Measurements from ENCODE around the gene P3H4.
"Not testable (repeated sequence)": the region's sequence is repeated elsewhere in the genome, so short reads cannot be mapped to it uniquely, and the experiment has no call there.

The P3H4 gene

DNA sequence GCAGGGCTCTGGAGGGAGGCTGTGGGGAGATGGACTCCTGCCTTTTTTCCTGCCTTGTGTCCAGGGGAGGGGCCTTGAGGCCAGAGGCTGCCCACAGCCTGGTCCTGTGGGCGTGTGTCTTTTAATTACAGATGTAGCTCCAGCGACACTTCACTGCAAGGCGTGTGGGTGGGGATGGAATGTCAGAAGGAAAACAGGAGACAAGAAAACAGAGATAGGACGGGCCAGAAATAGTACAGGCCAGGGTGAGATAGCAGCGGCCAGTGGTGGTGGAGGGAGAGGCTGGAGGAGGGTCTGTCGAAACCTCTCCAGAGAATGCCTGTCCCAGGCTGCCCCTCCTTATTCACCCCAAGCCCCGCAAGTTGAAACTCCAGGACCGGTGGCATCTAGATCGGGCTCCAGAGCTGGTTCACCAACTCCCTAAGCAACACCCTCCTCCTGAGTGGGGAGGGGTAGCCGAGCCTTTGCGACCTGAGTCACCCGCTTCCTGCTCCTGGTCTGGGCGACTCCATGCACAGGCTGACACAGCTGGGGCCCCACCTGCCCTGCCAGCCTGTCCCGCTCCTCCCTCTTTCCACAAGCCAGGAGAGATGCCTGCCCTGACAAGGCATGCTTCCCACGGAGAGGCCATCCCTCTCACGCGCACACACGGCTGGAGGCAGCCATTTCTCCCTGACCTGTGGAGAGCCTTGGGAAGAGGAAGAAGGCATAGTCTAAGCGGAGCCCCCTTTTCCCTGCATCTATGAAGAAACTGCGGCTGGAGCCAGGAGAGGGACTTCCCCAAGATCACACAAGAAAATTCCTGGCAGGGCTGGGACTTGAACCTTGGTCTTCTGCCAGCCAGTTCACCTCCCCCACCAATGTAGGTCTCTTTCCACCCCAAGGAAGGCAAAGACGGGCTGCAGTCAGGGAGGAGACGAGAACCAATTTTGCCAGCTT lies 18.6 kb downstream of the P3H4 start:
- DNase-seq, result no peak

DNA sequence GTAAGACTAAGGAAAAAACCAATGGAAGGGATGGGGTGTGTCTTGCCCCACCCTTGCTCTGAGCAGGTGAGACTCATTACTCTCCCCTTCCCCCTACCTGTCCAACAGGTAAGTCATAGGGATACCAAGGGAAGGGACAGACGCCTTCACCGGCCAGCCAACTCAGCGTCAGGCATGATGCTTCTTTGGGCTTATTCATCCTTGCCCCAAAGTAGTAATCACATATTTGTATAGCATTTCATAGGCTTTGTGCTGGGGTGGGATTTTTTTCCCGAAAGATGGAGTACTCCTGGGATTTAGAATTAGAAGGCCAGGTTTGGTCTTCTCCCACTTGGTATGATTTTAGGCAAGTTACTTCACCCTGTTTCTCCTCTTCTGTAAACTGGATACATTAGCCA lies 24.7 kb downstream of the P3H4 start:
- DNase-seq, result no peak

DNA sequence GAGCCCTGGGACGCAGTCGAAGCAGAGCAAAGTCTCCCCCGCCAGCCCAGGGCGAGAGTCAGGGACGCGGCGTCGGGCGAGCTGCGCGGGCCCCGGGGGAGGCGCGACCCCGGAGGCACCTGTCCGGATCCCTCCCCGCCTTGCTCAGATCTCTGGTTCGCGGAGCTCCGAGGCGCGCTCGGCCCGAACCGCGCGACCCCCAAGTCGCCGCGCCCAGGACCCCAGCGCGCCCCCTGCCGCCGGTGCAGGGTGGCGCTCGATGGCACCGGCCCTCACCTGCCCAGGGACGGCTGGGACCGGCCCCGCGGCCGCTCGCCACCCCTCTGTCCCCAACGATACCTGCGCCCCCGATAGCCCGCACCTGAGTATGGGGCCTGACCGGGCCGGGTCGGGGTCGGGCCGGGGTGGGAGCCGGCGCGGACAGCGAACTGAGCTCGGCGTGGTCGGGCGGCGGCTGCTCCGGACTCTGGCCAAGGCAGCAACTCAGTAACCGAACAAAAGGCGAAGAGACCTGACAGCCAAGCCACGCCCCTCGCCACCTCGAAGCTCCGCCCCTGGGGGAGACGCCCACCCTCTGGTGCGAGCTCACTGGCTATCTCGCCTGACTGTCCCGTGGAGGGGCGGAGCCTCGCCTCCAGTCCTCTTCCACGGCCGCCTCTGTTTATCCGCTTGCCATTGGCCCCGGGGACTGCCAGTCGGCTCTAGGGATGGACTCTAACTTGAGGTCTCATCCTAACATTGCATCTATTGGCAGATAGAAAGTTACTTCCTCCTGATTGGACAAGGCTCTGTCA lies 25.3 kb downstream of the P3H4 start, which contains the start of gene JUP:
JUP (minus strand) TSS at position 485 of the 794 bp plus-strand sequence. CDS start 14,857 bp downstream, outside the sequence.
- no peak for DNase-seq

DNA sequence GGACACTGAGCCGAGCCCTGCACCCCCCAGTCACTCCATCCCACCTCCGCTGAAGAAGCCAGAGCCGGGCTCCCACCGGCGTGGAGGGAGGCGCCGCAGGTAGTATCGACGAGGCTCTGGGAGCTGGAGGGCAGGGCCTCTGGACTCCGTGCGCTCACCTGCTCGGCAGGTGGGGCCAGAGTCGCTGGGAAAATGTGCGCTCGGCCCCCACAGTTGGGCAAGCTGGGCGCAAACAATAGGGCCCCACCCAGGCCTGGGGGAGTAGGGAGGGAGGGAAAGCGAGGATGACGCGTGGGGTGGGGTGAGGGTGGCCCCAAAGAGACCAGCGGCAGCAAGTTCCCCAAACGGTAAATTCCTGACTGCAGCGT lies 25.9 kb downstream of the P3H4 start:
- no peak for DNase-seq

DNA sequence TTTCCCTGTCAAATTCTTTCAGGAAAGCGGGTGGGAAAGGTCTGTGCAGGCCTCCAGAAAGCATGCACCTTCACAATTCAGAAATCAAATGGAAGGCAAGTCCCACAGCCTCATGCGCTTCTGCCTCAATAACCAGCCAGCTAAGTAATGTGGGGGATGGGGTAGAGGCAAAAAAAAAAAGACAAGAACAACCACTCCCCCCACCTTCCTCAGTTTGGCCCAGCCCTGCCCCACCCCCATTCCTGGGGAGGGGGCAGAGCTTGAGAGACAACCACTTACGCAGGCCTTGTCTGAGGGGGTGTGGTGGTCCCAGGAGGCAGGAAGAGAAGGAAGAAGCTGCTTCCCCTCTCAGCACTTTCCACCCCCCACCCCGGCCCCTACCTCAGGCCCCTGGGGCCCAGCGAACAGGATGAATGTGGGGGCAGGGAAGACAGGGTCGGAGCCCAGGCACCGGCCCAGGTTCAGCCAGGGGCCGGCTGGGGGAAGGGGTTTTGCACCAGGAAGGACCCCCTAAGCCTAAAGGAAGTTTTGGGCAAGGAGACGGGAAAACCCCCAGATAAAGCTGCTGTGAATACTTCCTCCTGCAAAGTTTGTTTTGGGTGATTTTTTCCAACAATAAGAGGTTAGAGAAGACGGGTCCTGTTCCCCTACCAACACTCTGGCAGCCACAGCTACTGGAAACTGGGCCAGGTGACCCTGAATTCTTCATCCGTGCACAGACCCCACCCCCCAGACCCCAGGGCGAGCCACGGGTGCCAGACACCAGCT lies 26.5 kb downstream of the P3H4 start:
- DNase-seq, result no peak

DNA sequence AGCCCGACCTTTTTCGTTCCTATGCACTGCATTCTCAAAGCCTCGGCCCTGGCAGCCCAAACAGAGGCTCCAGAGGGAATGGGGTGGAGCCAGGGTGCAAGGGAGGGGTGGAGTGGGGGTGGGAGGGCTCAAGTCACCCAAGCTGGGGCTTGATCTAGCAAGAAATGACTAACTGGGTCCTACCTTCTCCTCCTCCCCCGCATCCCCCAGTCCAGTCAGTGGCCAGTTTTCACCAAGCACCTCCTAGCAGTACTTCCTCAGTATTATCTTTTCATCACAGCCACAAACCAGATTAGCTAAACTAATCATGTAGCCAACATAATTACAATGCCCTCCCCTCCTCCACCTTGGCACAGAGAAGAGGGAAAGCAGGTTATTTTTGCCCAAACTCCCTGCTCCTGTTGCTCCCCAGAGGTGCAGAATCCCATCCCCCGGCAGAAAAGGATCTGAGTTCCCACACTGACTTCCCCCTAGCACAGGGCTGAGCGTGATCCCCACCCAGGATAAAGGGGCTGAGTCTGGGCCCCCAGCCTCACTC lies 27.5 kb downstream of the P3H4 start:
- DNase-seq, result peak; percentile 65

DNA sequence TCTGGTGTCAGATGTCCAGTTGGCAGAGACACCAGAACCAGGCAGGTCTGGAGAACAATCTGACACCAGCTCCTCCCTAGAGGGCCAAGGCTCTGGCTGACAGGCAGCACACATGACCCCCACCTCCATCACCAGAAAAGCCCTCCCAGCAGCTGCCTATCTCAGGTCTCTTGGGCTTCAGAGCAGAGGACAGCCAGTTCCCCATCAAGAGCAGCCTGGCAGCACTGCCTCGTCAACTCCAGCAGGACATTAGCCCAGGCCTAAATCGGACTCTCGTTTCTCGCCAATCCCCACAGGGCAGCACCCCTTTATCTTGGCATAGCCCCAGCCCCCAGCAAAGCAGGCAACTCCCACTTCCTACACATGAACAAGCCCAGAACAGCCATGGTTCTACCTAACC lies 29.6 kb downstream of the P3H4 start:
- DNase-seq, result no peak

DNA sequence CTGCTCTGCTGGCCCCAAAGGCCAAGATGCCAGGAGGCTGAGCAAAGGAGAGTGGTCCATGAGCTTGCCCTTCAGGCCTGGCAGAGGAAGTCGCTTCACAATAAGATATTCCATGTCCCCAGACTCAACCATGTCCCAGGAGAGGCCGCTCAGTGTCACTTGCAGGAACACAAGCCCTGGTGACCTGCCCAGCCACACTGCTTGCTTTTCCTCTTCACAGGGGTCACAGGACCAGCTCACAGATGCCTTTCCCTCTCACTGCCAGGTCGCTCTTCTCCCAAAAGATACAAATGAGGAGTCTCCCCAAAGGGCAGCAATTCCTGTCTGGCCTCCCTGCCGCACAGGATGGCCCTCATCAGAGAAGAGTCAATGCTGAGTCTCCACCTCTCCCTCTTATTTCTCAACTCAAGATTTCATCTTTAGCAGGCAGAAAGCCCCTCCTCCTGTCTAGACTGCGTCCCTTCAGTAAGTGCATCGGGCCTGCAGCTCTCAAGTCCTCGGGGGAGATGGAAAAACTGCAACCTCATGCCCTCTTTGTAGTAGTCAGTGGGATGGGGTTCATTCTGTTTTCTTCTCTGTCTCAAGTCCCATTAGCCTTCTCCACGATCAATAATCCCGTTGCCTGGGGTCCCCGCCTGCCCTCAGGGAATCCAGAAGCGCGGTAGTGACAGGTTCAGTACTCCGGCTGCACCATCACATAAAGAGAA lies 30.2 kb downstream of the P3H4 start:
- no peak for DNase-seq

DNA sequence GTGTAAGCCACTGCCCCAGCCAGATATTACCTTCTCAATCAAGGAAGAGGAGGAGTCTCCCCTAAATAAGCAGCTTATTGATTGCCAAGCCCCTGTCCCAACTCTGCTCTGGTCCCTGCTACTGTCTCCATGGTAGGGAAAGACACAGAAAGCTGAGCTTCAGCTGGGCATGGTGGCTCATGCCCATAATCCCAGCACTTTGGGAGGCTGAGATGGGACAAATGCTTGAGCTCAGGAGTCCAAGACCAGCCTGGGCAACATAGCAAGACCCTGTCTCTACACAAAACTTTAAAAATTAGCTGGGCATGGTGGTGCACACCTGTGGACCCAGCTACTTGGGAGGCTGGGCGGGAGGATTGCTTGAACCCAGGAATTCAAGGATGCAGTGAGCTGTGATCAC lies 31.8 kb downstream of the P3H4 start:
- DNase-seq, result no peak

DNA sequence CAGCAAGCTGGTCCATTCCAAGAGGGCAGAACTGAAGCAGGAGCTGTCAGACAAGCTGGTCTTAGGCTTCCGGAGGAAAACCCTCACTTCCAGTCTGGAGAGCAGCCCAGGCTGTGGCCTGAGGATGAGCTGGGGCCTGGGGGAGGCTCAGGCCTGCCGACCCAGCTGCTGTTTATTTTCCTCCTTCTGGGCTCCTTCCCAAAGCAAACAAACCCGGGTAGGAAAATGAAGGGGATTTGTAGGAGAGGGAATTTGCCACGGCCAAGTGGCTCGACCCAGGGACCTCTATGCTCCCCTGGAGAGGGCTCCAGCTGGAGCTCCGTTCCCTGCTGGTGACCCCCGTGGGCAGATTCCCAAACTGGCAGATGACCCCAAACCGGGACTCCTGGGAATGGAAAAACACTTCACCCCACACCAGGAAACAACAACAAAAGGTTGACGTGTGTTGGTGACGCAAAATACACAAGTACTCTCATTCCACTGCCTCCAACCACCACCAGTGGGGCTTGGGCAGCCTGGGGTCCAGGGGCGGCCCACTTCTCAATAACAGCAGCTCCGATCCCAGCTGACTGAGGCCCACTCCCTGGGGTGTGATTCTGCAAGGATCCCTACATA lies 34.1 kb downstream of the P3H4 start:
- no peak for DNase-seq

DNA sequence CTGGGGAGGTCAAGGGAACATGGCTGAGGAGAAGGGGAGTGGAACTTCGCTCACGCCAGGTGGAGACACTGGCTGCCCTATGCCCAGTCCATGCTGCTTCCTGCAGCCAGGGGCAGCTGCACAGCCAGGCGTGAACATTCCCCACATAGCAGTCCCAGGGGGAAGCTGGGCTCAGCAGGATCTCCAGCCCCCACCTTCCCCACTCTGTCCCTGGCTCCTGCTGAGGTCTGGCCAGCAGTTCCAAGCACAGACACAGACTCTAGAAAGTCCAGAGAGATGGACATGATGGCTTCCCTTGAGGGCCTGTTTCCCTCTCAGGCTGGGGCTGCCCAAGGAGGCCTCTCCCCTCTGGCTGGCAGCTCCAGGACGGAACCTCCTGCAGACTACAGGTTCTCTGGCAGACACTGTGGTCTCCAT lies 34.6 kb downstream of the P3H4 start:
- DNase-seq, result no peak

DNA sequence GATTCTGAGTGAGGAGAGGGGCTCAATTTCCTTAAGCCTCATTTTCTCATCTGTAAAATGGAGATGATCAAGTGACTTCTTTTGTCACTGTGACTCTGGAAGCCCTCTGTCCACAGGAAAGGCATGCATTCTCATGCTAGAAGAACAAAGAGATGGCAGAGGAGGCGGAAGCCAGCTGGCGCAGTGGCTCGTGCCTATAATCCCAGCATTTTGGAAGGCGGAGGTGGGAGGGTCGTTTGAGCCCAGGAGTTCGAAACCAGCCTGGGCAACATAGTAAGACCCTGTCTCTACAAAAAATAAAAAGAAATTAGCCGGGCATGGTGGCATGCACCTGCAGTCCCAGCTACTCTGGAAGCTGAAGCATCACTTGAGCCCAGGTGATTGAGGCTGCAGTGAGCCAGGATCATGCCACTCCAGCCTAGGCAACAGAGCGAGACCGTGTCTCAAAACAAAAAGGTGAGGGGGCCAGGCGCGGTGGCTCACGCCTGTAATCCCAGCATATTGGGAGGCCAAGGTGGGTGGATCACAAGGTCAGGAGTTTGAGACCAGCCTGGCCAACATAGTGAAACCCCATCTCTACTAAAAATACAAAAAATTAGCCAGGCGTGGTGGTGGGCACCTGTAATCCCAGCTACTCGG lies 35.4 kb downstream of the P3H4 start:
- not testable (repeated sequence) for DNase-seq

DNA sequence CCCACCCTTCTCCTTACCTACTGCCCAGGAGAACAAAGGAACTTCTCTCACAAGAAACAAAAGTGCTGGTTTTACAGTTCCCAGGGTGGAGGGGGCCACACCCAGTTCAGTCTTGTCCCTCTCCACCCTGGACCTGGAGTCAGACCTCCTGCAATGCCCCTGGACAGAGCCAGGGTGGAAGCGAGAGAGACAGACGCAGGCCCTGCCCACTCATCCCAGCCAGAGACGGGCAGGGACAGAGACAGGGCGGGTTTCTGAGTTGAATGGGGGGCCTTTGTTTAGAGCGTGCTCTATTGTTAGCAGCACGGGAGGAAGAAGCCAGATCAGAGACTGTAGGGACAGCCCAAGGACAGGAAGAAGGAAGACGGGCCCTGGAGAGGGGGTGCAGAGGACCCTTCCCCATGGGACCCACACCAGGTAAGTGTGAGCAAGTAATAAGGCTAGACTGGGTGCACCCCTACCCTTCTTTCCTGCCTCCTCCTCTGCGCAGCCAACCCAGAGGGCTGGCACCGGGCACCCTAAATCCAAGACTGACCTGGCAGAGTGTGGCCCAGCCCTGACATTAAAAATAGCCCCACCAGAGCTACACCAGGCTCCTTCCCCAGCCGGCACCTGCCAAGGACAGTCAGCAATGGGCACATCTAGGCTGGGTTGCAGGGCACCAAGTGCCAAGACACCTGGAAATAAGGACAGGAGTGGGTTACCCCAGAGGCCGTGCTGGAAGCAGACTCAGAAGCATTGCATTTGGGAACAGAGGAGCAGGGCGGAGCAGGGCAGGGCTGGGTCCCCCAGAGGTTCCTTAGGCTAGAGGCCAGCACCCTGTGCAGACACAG lies 36.1 kb downstream of the P3H4 start:
- DNase-seq, result no peak

DNA sequence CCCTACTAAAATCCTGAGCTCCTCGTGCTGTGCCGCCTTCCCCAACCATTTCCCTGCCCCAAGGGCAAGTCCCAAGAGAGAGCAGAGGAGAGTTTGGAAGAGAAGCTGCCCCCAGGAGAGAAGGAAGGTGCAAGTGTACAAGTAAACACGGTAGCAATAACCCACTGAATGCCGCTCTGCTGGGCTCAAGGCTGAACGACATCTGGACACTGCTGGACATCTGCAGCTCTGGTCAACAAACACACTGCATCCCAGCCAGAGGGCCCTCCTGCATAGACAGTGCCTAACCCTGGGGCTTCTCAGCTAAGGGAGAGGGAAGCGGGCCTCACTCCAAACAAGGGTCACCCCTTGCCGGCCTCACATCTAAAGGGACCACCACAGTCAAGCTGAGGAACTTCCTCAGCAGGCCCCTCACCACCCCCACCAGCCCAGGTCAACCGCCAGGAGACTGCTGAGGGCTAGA lies 38.0 kb downstream of the P3H4 start:
- no peak for DNase-seq

DNA sequence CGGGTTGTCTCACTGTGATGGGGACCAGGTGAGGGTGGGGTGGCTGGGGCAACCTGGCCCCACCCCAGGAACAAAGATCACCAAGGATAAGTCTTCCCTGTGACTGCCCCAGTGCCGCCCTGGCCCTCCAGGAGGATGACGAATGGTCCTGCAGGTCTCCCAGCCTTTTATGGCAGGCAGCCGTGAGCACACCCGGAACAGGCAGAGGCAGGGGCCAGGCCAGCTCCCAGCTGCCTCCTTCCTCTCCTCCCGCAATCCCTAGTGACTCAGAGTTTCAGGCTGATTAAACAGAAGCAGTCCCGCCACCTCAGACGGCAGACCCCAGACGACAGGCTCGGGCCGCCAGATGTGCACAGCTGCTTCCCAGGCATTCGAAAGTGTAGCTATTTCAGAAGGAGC lies 38.6 kb downstream of the P3H4 start:
- no peak for DNase-seq

DNA sequence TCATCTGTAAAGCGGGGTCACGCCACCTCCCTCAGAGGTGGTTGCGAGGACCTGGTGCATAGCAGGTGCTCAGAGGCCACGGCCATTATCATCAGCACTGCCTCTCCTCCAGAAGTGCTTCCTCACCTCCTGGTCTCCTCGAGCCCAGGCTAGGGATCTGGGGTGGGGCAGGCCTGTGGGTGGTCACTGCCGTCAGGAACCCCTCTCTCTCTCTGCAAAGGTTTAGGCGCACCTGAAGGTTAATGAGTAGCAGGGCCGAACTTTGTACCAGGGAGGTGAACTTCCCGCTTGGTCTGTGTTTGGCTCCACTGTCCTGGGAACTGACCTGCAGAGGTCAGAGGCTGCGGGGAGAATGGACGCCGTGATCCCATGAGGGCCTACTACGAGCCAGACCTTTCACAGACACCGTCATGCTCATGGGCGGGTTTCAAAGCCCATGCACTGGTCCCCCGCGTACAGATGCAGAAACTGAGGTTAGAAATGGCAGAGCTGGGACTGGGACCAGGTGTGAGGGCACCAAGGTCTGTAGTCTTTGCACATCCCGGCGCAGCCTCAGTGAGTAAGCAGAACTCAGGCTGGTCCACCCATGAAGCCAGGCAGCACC lies 39.1 kb downstream of the P3H4 start:
- no peak for DNase-seq

DNA sequence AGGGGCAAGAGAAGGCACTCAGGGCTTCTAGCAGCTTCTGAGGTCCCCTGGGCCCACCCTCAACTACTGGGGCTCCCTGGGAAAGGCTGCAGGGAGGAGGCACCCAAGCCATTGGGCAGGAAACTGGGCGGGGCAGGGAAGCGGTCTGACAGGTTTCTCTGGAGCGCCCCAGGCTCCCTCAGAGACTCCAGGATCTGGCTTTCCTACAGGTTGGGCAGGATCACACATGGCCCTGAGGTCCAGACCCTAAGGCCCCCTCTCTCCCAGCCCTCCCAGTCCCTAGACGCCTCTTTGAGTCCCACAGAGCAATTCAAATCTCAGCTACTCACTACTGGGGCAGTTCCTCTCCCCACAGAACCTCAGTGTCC lies 39.5 kb downstream of the P3H4 start:
- no peak for DNase-seq

DNA sequence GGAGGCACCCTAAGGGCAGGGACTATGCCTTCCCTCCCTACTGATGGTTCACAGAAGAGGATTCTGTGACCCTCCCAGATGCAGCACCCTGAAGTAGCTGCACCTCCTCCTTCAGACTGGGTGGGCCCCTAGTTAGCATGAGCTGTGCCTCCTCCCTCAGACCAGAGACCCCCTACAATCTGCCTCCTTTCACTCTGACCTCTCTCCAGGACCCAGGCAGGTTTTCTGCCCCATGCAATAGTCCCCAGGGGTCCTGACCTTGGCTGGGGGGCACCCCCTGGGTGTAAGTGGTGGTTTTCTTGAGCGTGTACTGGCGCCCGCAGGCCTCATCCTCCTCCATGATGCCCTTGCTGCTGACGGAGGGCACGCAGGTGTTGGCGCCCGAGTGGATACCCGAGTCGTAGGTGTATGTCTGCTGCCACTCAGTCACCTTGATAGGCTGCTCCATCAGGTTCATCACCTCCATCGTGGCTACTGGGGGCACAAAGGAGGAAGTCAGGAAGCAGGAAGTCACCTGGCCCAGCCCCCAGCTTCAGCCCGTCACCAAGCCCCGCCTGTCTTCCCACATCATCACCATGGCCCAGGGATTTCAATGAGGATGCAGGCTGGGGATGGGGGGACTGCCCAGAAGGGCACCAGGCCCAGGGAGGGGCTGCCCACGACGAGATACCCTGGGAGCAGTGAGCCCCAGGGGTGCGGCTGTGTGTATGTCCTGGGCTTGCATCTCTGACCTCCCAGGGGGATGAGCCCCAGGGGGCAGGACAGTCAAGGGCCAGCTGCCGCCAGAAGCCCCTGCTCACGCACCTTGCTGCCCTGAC lies 40.2 kb downstream of the P3H4 start:
- no peak for DNase-seq

DNA sequence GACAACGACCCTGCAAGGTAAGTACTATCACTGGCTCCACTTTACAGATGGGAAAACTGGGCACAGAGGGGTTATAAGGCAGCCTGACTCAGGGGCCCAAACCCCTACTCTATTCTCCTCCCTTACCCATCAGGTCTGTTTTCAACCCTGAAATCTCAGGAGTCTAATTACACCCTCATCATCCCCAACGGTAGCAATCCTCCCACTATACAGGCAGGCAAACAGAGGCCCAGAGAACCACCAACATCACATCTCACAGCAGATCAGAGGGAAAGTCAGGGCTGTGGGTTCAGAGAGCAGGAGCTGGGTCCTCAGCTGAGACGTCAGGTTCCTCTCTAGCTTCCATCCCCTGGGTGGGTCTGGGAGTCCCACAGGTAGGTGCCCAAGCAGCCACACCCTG lies 41.8 kb downstream of the P3H4 start:
- no peak for DNase-seq
